GM21737 (cell line): ENCODE results near the gene BCL7A.
A peak's percentile ranks its signal among the peaks of the same experiment; 100 is the strongest.

Experiments used
- ATAC-seq: cut with Tn5 transposase; IDR thresholded peaks from one replicate; pipeline ENCODE4 v1.9.1; 2021; ENCODE audit warnings: mild to moderate bottlenecking, moderate library complexity; ENCODE audit not compliant: unreplicated experiment

BCL7A gene

GRCh38 chr12:122073815-122074214, 52.1 kb downstream of the BCL7A start:
- ATAC-seq: no peak

GRCh38 chr12:122076743-122077495, 55.2 kb downstream of the BCL7A start:
- no peak for ATAC-seq

GRCh38 chr12:122078141-122079032, 56.7 kb downstream of the BCL7A start, which contains the start of gene MLXIP:
Gene MLXIP, plus strand, starts transcription at chr12:122078756. Its CDS starts 98 bp downstream, at chr12:122078854.
- ATAC-seq: peak; percentile 72

GRCh38 chr12:122079033-122079531, 57.4 kb downstream of the BCL7A start:
- no peak for ATAC-seq

GRCh38 chr12:122079532-122080081, 57.9 kb downstream of the BCL7A start:
- no peak for ATAC-seq

- no peak for ATAC-seq
These were observed 58.7 kb downstream of the BCL7A start for GRCh38 chr12:122080149-122081082.

- ATAC-seq: no peak
These were observed 59.5 kb downstream of the BCL7A start for GRCh38 chr12:122081083-122081696.

GRCh38 chr12:122081697-122082221, 60.1 kb downstream of the BCL7A start:
- peak; percentile 48 for ATAC-seq

GRCh38 chr12:122082621-122083356, 61.1 kb downstream of the BCL7A start:
- no peak for ATAC-seq

- no peak for ATAC-seq
These were observed 63.2 kb downstream of the BCL7A start for GRCh38 chr12:122084857-122085405.

GRCh38 chr12:122085591-122085990, 63.9 kb downstream of the BCL7A start:
- no peak for ATAC-seq

- no peak for ATAC-seq
These were observed 64.4 kb downstream of the BCL7A start for GRCh38 chr12:122086116-122086515.

GRCh38 chr12:122086641-122087285, 65.1 kb downstream of the BCL7A start:
- ATAC-seq: no peak

- no peak for ATAC-seq
These were observed 65.9 kb downstream of the BCL7A start for GRCh38 chr12:122087431-122088178.

- no peak for ATAC-seq
These were observed 66.6 kb downstream of the BCL7A start for GRCh38 chr12:122088179-122088810.

- ATAC-seq: no peak
These were observed 67.4 kb downstream of the BCL7A start for GRCh38 chr12:122089077-122089476.
